ENCODE data around the gene ARHGAP10.

GRCh38 chr4:148097801-148098200 lies 365.9 kb downstream of the ARHGAP10 start:
- TF ChIP-seq TCF12 (IDR thresholded peaks at IDR 0.05; ENCODE audit: low read depth) (no peak), CREB1 (IDR thresholded peaks at IDR 0.05; ENCODE audit: low read depth) (no peak), FOXM1 (IDR thresholded peaks at IDR 0.05; ENCODE audit: borderline replicate concordance, low read depth) (no peak), MAX (IDR thresholded peaks at IDR 0.05) (no peak), ZBTB7A (IDR thresholded peaks at IDR 0.05; ENCODE audit: low read depth) (no peak), EP300 (IDR thresholded peaks at IDR 0.05; ENCODE audit: borderline replicate concordance) (no peak), TAF1 (IDR thresholded peaks at IDR 0.05; ENCODE audit: low read depth) (no peak), YY1 (IDR thresholded peaks at IDR 0.05; ENCODE audit: low read depth) (no peak), CEBPB (IDR thresholded peaks at IDR 0.05) (no peak)
